A673 (cell line): ENCODE data around the gene LRP2. TPM values are rescaled to one million over a fixed set of nuclear protein-coding genes. Genes with fewer than 3 reads are reported as not detected.

Experiments
- BruUV-seq: library from RNA; stranded (reverse); fragments of 400-500 nt; replicated peaks from 2 replicates; lab custom pipeline; 2021; lab: Mats Ljungman, UMichigan
- CTCF ChIA-PET: fragments of 300-600 bp; sonication (Branson Sonifier 250); formaldehyde crosslinking; loops from one replicate; lab custom pipeline; 2022; ENCODE audit warnings: antibody characterized with exemption; lab: Charles Lee
- POLR2A ChIA-PET: fragments of 300-600 bp; sonication (Branson Sonifier 250); formaldehyde crosslinking; loops from one replicate; lab custom pipeline; 2022; ENCODE audit warnings: antibody characterized with exemption; ENCODE audit not compliant: low non-redundant PET; lab: Charles Lee
- DNase-seq: peaks from one replicate; pipeline ENCODE4 v3.0.0-alpha.2; 2015; ENCODE audit warnings: low spot score
- H3K27ac ChIP-seq: fragments of 200-600 bp; sonication (generic); 2 replicates; pipeline ENCODE4 v1.5.1; 2016; ENCODE audit warnings: mixed run types, low read depth, mild to moderate bottlenecking, mixed read lengths, antibody characterized with exemption, low read length; ENCODE audit not compliant: poor library complexity, severe bottlenecking
- H3K27me3 ChIP-seq: fragments of 200-600 bp; sonication (generic); replicated peaks from 2 replicates; pipeline ENCODE4 v1.6.1; 2017; ENCODE audit warnings: mixed run types, low read depth, mild to moderate bottlenecking, mixed read lengths, antibody characterized with exemption, low read length; ENCODE audit not compliant: insufficient read depth, poor library complexity
- H3K36me3 ChIP-seq: fragments of 200-600 bp; sonication (generic); 2 replicates; pipeline ENCODE4 v1.6.1; 2016; ENCODE audit warnings: mixed run types, mild to moderate bottlenecking, mixed read lengths, antibody characterized with exemption, low read length; ENCODE audit not compliant: insufficient read depth, poor library complexity, severe bottlenecking
- H3K4me1 ChIP-seq: fragments of 200-600 bp; sonication (generic); 2 replicates; pipeline ENCODE4 v1.6.1; 2017; ENCODE audit warnings: mixed run types, mild to moderate bottlenecking, mixed read lengths, antibody characterized with exemption, low read length; ENCODE audit not compliant: insufficient read depth, poor library complexity, severe bottlenecking
- H3K4me3 ChIP-seq: fragments of 200-600 bp; sonication (generic); 2 replicates; pipeline ENCODE4 v1.5.1; 2016; ENCODE audit warnings: low read depth, mixed run types, mild to moderate bottlenecking, mixed read lengths, low read length; ENCODE audit not compliant: poor library complexity, severe bottlenecking
- H3K9me3 ChIP-seq: fragments of 200-600 bp; sonication (generic); 2 replicates; pipeline ENCODE4 v1.6.1; 2016; ENCODE audit warnings: mixed run types, low read depth, mild to moderate bottlenecking, mixed read lengths, antibody characterized with exemption, low read length; ENCODE audit not compliant: poor library complexity, severe bottlenecking
- CTCF ChIP-seq: fragments of 300-800, 200-600 bp; sonication (generic); conservative IDR thresholded peaks from 2 replicates; pipeline ENCODE4 v1.5.1; 2017; ENCODE audit warnings: low read depth, mild to moderate bottlenecking, antibody characterized with exemption, low read length, moderate library complexity, mixed read lengths
- EZH2 ChIP-seq: fragments of 200-600 bp; sonication (generic); IDR thresholded peaks from 2 replicates; pipeline ENCODE4 v1.6.1; 2017; ENCODE audit warnings: borderline replicate concordance, low read depth, mild to moderate bottlenecking, mixed read lengths, antibody characterized with exemption, low read length; ENCODE audit not compliant: poor library complexity, severe bottlenecking
- intact Hi-C: fragments of 100-400 bp; cut with micrococcal nuclease; formaldehyde crosslinking; loops from one replicate; pipeline ENCODE4 v1.10.0; 2022; ENCODE audit not compliant: unreplicated experiment
- total RNA-seq: library from RNA; stranded (reverse); gene quantifications from 2 replicates; pipeline ENCODE4 v1.2.3, GENCODE V29; 2021

LRP2 gene
- total RNA-seq, 1 experiment from 2014 or later: 0.26 TPM

DNA sequence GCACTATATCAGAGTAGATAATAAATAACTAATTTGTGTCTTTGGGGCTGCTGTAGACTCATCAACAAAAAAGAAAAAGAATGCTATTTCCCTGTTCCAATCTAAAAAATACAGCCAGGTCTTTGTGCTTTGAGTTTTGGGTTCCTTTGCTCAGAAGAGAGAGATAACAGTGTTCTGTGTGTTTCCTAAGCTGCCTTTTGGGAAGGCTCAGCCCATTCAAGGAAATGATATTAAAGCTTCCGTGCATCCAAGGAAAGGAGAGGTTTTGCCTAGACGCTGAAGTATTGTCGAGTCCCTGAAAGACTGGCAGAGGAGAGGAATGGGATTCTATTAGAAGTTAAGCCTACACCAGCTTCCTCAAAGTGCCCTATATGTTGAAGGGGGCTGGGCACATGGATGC lies 25.8 kb upstream of the LRP2 start:
- H3K27ac ChIP-seq: no peak overlapping the region
- no peak for TF ChIP-seq CTCF
- no peak for TF ChIP-seq EZH2
- intact Hi-C loops: no loop called here
- H3K9me3 ChIP-seq: no peaks in the 10 kb centered on the region
- peaks cover 54% of the 10 kb centered on the region for H3K27me3 ChIP-seq
- DNase-seq: no peak
- CTCF ChIA-PET: no interaction called here
- H3K36me3 ChIP-seq: no peaks in the 10 kb centered on the region
- no peaks in the 10 kb centered on the region for H3K4me1 ChIP-seq
- no peak overlapping the region for H3K4me3 ChIP-seq
- POLR2A ChIA-PET: no interaction called here
- BruUV-seq: no TSS peak

DNA sequence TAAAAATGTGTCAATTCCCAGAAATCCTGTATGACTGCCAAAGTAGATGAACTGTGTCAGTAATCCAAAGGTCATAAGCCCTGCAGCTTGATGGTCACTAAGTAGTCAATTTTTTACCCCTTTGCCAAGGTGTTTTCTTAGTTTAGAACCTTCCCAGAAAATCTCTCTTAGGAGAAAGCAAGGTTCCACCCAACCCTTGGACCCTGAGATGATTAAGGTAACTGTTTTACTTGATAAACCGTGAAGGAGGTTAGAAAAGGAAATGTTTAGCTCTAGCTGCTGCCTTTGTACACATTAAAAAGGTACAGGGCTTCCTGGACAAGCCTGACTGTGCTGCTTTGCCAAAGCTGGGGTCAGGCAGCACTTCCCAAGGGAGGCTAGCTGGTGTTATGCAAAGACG lies 24.4 kb upstream of the LRP2 start:
- ChIA-PET CTCF (no interaction called here), POLR2A (no interaction called here)
- H3K27ac ChIP-seq: no peak overlapping the region
- H3K27me3 ChIP-seq: peaks cover 40% of the 10 kb centered on the region
- no peak for TF ChIP-seq EZH2
- TF ChIP-seq CTCF: no peak
- H3K4me1 ChIP-seq: no peaks in the 10 kb centered on the region
- intact Hi-C loops: no loop called here
- H3K9me3 ChIP-seq: no peaks in the 10 kb centered on the region
- H3K36me3 ChIP-seq: no peaks in the 10 kb centered on the region
- H3K4me3 ChIP-seq: no peak overlapping the region
- DNase-seq: no peak
- BruUV-seq: no TSS peak

- no peaks in the 10 kb centered on the region for H3K36me3 ChIP-seq
- no TSS peak for BruUV-seq
- DNase-seq: no peak
- ChIA-PET CTCF (no interaction called here), POLR2A (no interaction called here)
- H3K4me1 ChIP-seq: no peaks in the 10 kb centered on the region
- no peaks in the 10 kb centered on the region for H3K9me3 ChIP-seq
- no peak overlapping the region for H3K4me3 ChIP-seq
- peaks cover 37% of the 10 kb centered on the region for H3K27me3 ChIP-seq
- H3K27ac ChIP-seq: no peak overlapping the region
- intact Hi-C loops: no loop called here
- TF ChIP-seq EZH2: no peak
- TF ChIP-seq CTCF: no peak
These were observed 22.5 kb upstream of the LRP2 start for GRCh38 chr2:169384816-169385215.
